Astrocyte of the cerebellum (primary cell): ENCODE results near the gene MED13L.

Source experiments
- DNase-seq: peaks from one replicate; pipeline ENCODE4 v3.0.0-alpha.2; 2011; ENCODE audit warnings: low read depth
- H3K4me3 ChIP-seq: 2 replicates; pipeline ENCODE4 v1.5.1; 2011; ENCODE audit warnings: mild to moderate bottlenecking, low read depth, low read length, moderate library complexity
- CTCF ChIP-seq: IDR thresholded peaks from 2 replicates; pipeline ENCODE4 v1.5.1; 2012; ENCODE audit warnings: low read length, low read depth, moderate library complexity, mild to moderate bottlenecking; ENCODE audit errors: missing control alignments
- in situ Hi-C: cut with HindIII; loops from 2 replicates; pipeline ENCODE4 v1.10.0; 2017; ENCODE audit warnings: low sequenced_read_pairs

MED13L gene

GRCh38 chr12:116217045-116217735 lies 60.3 kb downstream of the MED13L start:
- in situ Hi-C loops = loop anchor here (5.0 kb wide), 1 partner anchor 80 kb away; no protein-coding TSS in a partner anchor
- DNase-seq = no peak
- TF ChIP-seq CTCF = no peak
- H3K4me3 ChIP-seq = no peak overlapping the region

GRCh38 chr12:116216022-116216756 lies 61.3 kb downstream of the MED13L start:
- no peak for DNase-seq
- TF ChIP-seq CTCF = no peak
- no peak overlapping the region for H3K4me3 ChIP-seq
- in situ Hi-C loops = loop anchor here (5.0 kb wide), 1 partner anchor 79 kb away; no protein-coding TSS in a partner anchor

DNA sequence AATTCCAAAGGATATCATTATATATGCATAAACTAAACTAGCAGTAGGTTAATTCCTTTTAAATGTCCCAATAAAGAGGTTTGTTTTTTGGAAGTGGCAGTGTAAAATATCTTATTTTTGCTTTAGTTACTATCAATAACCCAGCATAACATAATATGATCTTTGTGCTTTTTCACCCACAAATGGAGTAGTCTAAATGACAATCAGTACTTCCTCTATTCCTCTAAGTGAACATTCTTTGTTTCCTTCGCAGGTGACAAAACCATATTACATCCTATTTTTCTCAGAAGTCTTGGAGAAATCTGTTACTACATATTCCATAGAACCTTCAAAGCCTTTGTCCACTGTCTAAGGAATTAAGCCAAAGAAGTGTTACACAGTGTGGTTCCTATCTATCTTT lies 62.5 kb downstream of the MED13L start:
- TF ChIP-seq CTCF = no peak
- in situ Hi-C loops = loop anchor here (5.0 kb wide), 1 partner anchor 78 kb away; no protein-coding TSS in a partner anchor
- DNase-seq = no peak
- no peak overlapping the region for H3K4me3 ChIP-seq

DNA sequence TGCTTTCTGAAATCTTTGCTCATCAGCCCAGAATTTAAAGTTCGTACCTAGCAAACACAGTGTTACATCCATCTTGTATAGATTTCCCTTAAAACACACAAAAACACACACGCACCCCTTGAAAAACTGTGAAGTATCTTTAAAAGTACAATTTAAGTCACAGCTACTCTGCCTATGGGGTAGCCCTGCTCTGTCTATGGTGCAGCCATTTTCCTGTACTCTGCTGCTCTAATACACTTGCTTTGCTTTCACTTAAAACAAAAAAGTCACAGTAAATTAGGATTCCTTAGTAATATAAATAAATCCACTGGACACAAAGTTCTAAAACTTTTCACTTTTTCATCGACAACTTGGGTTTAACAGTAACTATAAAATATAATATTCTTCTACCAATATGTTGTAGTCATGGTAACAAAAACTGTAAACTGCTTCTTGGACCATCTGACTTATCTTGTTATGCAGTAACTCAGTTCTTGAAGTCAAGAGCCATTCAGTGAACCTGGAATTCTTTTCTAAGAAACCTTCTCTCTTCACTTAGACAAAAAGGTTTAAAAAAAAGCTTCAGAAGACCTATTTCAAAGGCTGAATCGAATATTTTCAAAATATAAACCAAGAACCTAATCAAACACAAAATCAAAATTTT lies 63.5 kb downstream of the MED13L start:
- TF ChIP-seq CTCF = no peak
- DNase-seq = no peak
- in situ Hi-C loops = no loop called here
- H3K4me3 ChIP-seq = no peak overlapping the region

DNA sequence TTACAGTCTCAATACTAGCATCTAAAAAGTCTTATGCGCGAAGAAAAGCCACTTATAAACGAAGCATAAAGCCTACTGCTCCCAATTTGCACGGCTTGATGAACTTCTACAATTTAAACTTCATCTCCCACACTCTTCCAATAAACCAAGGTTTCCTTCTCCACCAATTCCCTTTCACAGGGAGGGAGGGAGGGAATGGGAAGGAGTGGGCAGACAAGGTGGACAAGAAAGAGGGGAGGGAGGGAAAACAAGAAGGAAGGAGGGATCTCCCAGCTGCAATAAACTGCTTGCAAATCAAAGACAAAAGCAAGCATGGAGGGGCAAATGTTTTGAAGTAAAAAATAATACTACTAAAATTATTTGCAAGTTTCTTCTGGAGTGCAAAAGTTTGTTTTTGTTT lies 64.5 kb downstream of the MED13L start:
- no peak overlapping the region for H3K4me3 ChIP-seq
- no peak for TF ChIP-seq CTCF
- no peak for DNase-seq
- in situ Hi-C loops = no loop called here

GRCh38 chr12:116210762-116211161 lies 66.7 kb downstream of the MED13L start:
- in situ Hi-C loops = no loop called here
- no peak for DNase-seq
- H3K4me3 ChIP-seq = no peak overlapping the region
- no peak for TF ChIP-seq CTCF
